ENCODE results near the gene ANXA4. TPM values are rescaled to one million over a fixed set of nuclear protein-coding genes. Genes with fewer than 3 reads are reported as not detected.

ANXA4 gene
- total RNA-seq, 1 experiment from 2014 or later = 9.5 TPM

DNA sequence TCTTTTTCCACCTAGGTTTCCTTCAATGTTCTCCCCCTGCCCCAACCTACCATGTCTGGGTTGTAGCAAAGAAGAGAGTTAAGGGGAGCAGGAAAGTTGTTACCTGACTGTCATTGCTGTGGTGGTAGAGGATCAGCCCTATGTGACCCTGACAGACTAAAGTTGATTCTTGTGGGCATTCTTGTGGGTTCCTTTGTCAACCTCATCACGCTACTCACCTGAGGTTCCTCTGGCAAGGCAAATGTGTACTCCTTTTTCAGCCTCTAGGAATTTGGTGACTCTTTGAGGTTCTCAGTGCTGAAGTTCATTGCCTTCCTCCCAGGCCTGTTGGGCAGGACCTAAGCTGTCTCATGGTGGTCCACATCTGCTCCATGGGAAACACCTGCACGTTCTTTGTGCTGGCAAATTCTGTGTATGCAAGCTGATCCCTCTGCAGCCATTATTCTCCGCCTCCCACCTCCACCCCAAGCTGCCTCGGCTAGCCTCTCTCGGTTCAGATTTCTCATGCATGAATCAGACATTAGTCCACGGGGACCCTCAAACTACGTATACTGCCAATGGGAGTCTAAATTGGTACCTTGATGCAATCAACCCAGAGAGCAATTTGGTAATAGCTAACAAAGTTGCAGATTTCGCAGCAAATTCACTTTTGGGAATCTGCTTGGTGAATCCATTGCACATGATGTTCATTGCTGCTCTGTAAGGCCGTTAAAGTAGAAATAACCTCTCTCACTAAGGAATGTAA lies 86.0 kb downstream of the ANXA4 start:
- Mint-ChIP-seq H3K4me3 (peak overlapping the region; percentile 87), H3K27ac (peak overlapping the region; percentile 96), H3K27me3 (ENCODE audit: low read depth) (no peaks in the 10 kb centered on the region), H3K4me1 (peaks cover 21% of the 10 kb centered on the region), H3K9me3 (no peaks in the 10 kb centered on the region), H3K36me3 (peaks cover 4% of the 10 kb centered on the region; the same call in 1 of the 2 replicates)
- CTCF ChIA-PET = interaction anchor here (1.2 to 1.8 kb wide), 4 partner anchors 11 to 105 kb away, joined by 3 to 22 read pairs (median 12); no protein-coding TSS in a partner anchor
- POLR2A ChIA-PET = interaction anchor here (1.1 kb wide), 1 partner anchor 103 kb away, joined by 3 read pairs; no protein-coding TSS in a partner anchor
- no peak for ATAC-seq
- TF ChIP-seq, protein P1, sequence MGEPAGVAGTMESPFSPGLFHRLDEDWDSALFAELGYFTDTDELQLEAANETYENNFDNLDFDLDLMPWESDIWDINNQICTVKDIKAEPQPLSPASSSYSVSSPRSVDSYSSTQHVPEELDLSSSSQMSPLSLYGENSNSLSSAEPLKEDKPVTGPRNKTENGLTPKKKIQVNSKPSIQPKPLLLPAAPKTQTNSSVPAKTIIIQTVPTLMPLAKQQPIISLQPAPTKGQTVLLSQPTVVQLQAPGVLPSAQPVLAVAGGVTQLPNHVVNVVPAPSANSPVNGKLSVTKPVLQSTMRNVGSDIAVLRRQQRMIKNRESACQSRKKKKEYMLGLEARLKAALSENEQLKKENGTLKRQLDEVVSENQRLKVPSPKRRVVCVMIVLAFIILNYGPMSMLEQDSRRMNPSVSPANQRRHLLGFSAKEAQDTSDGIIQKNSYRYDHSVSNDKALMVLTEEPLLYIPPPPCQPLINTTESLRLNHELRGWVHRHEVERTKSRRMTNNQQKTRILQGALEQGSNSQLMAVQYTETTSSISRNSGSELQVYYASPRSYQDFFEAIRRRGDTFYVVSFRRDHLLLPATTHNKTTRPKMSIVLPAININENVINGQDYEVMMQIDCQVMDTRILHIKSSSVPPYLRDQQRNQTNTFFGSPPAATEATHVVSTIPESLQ (CRISPR knock-in tag; IDR thresholded peaks at IDR 0.05) = no peak
- TF ChIP-seq NR1H2 (CRISPR knock-in tag; IDR thresholded peaks at IDR 0.05) = no peak
- TF ChIP-seq, protein P2, sequence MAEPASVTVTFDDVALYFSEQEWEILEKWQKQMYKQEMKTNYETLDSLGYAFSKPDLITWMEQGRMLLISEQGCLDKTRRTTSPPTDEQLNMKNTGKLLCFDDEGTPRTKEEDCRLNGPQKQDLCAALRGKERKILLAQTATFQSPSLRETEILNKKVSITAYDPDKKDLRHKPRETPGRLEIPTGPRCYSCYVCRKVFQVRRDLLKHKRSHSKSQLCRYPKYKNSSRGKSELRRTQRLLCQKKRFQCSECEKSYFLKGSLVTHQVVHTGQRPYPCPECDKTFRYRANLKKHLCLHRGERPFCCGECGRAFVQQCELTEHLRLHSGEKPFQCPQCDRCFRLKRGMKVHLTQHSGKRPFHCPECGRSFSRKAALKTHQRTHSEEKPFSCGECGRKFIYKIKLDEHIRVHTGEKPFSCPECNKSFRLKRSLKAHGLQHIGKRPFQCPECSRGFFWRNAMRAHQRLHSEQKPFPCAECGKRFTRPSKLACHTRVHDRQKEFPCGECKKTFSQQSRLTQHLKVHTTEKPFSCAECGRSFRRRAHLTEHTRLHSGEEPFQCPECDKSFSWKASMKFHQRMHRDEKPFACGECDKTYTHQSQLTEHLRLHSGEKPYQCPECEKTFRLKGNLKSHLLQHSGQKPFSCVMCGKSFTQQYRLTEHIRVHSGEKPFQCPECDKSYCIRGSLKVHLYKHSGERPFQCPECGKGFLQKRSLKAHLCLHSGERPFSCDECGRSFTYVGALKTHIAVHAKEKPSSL (CRISPR knock-in tag; conservative IDR thresholded peaks at IDR 0.05) = no peak
- no peak for TF ChIP-seq PRRX2 (CRISPR knock-in tag; IDR thresholded peaks at IDR 0.05)
- TF ChIP-seq, protein P3, sequence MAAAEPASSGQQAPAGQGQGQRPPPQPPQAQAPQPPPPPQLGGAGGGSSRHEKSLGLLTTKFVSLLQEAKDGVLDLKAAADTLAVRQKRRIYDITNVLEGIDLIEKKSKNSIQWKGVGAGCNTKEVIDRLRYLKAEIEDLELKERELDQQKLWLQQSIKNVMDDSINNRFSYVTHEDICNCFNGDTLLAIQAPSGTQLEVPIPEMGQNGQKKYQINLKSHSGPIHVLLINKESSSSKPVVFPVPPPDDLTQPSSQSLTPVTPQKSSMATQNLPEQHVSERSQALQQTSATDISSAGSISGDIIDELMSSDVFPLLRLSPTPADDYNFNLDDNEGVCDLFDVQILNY (CRISPR knock-in tag; IDR thresholded peaks at IDR 0.05) = no peak
- TF ChIP-seq, protein P4, sequence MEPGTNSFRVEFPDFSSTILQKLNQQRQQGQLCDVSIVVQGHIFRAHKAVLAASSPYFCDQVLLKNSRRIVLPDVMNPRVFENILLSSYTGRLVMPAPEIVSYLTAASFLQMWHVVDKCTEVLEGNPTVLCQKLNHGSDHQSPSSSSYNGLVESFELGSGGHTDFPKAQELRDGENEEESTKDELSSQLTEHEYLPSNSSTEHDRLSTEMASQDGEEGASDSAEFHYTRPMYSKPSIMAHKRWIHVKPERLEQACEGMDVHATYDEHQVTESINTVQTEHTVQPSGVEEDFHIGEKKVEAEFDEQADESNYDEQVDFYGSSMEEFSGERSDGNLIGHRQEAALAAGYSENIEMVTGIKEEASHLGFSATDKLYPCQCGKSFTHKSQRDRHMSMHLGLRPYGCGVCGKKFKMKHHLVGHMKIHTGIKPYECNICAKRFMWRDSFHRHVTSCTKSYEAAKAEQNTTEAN (CRISPR knock-in tag; IDR thresholded peaks at IDR 0.05) = no peak
- no peak for TF ChIP-seq SMAD4 (CRISPR knock-in tag; IDR thresholded peaks at IDR 0.05)
- TF ChIP-seq MXD4 (CRISPR knock-in tag; IDR thresholded peaks at IDR 0.05; ENCODE audit: borderline replicate concordance) = no peak
- no peak for TF ChIP-seq IRF2 (CRISPR knock-in tag; IDR thresholded peaks at IDR 0.05; ENCODE audit: borderline replicate concordance, low read depth)
- TF ChIP-seq EMX1 (CRISPR knock-in tag; IDR thresholded peaks at IDR 0.05) = no peak
- no peak for TF ChIP-seq TEAD1 (CRISPR knock-in tag; IDR thresholded peaks at IDR 0.05)
- TF ChIP-seq ZNF416 (CRISPR knock-in tag; IDR thresholded peaks at IDR 0.05) = no peak
- no peak for TF ChIP-seq JAZF1 (CRISPR knock-in tag; IDR thresholded peaks at IDR 0.05)
- TF ChIP-seq, protein P5, sequence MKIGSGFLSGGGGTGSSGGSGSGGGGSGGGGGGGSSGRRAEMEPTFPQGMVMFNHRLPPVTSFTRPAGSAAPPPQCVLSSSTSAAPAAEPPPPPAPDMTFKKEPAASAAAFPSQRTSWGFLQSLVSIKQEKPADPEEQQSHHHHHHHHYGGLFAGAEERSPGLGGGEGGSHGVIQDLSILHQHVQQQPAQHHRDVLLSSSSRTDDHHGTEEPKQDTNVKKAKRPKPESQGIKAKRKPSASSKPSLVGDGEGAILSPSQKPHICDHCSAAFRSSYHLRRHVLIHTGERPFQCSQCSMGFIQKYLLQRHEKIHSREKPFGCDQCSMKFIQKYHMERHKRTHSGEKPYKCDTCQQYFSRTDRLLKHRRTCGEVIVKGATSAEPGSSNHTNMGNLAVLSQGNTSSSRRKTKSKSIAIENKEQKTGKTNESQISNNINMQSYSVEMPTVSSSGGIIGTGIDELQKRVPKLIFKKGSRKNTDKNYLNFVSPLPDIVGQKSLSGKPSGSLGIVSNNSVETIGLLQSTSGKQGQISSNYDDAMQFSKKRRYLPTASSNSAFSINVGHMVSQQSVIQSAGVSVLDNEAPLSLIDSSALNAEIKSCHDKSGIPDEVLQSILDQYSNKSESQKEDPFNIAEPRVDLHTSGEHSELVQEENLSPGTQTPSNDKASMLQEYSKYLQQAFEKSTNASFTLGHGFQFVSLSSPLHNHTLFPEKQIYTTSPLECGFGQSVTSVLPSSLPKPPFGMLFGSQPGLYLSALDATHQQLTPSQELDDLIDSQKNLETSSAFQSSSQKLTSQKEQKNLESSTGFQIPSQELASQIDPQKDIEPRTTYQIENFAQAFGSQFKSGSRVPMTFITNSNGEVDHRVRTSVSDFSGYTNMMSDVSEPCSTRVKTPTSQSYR (CRISPR knock-in tag; IDR thresholded peaks at IDR 0.05) = no peak
- TF ChIP-seq, protein P6, sequence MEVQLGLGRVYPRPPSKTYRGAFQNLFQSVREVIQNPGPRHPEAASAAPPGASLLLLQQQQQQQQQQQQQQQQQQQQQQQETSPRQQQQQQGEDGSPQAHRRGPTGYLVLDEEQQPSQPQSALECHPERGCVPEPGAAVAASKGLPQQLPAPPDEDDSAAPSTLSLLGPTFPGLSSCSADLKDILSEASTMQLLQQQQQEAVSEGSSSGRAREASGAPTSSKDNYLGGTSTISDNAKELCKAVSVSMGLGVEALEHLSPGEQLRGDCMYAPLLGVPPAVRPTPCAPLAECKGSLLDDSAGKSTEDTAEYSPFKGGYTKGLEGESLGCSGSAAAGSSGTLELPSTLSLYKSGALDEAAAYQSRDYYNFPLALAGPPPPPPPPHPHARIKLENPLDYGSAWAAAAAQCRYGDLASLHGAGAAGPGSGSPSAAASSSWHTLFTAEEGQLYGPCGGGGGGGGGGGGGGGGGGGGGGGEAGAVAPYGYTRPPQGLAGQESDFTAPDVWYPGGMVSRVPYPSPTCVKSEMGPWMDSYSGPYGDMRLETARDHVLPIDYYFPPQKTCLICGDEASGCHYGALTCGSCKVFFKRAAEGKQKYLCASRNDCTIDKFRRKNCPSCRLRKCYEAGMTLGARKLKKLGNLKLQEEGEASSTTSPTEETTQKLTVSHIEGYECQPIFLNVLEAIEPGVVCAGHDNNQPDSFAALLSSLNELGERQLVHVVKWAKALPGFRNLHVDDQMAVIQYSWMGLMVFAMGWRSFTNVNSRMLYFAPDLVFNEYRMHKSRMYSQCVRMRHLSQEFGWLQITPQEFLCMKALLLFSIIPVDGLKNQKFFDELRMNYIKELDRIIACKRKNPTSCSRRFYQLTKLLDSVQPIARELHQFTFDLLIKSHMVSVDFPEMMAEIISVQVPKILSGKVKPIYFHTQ (CRISPR knock-in tag; IDR thresholded peaks at IDR 0.05) = no peak
- no peak for TF ChIP-seq RORB (CRISPR knock-in tag; IDR thresholded peaks at IDR 0.05)
- TF ChIP-seq TP53 (CRISPR knock-in tag; IDR thresholded peaks at IDR 0.05) = no peak
- no peak for TF ChIP-seq NR3C1 (CRISPR knock-in tag; conservative IDR thresholded peaks at IDR 0.05; ENCODE audit: low read depth)
- TF ChIP-seq, protein P7, sequence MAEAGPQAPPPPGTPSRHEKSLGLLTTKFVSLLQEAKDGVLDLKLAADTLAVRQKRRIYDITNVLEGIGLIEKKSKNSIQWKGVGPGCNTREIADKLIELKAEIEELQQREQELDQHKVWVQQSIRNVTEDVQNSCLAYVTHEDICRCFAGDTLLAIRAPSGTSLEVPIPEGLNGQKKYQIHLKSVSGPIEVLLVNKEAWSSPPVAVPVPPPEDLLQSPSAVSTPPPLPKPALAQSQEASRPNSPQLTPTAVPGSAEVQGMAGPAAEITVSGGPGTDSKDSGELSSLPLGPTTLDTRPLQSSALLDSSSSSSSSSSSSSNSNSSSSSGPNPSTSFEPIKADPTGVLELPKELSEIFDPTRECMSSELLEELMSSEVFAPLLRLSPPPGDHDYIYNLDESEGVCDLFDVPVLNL (CRISPR knock-in tag; IDR thresholded peaks at IDR 0.05; ENCODE audit: borderline replicate concordance, low read depth) = no peak
- TF ChIP-seq, protein P8, sequence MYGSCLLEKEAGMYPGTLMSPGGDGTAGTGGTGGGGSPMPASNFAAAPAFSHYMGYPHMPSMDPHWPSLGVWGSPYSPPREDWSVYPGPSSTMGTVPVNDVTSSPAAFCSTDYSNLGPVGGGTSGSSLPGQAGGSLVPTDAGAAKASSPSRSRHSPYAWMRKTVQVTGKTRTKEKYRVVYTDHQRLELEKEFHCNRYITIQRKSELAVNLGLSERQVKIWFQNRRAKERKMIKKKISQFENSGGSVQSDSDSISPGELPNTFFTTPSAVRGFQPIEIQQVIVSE (CRISPR knock-in tag; IDR thresholded peaks at IDR 0.05; ENCODE audit: borderline replicate concordance) = no peak
- DNase-seq (ENCODE audit: low spot score) = no peak
